ENCODE results near the gene IQGAP3. TPM values are rescaled to one million over a fixed set of nuclear protein-coding genes. Genes with fewer than 3 reads are reported as not detected.

IQGAP3 gene
- total and polyA plus RNA-seq, 3 experiments from 2014 or later: 4.4 to 4.7 TPM; not detected in 1

DNA sequence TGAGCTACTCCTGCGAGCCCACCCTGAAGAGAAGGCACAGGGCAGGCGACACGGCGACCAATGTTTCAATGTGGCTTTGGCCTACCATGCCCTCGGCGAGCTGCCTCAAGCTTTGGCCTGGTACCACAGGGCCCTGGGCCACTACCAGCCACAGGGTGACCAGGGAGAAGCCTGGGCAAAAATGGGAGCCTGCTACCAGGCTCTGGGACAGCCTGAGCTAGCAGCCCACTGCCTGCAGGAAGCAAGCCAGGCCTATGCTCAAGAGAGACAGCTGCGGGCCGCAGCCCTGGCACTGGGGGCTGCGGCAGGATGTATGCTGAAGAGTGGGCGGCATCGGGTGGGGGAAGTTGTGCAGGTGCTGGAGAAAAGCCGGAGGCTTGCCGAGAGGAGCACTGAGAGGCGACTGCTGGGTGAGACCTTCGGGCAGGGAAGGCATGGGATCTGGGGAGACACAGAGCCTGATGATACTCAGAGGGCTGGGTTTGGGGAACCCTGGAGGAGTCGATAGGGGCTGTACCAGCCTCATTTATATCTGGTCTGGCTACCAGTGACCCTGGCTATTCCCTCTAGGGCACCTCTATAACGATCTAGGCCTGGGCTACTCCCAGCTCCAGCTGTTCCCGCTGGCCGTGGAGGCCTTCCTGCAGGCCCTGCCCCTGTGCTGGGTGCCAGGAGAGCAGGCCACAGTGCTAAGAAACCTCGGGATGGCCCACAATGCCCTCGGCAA lies 9.5 kb upstream of the IQGAP3 start:
- Histone ChIP-seq H3K27ac (ENCODE audit: low read depth, low read length) (peak overlapping the region; percentile 38), H3K27me3 (ENCODE audit: insufficient read depth, low read length, poor library complexity, severe bottlenecking) (no peaks in the 10 kb centered on the region), H3K9me3 (ENCODE audit: low read length) (no peaks in the 10 kb centered on the region), H3K4me3 (ENCODE audit: low read length) (peak overlapping the region; percentile 55), H3K36me3 (ENCODE audit: insufficient read depth, low read length) (no peaks in the 10 kb centered on the region), H3K4me1 (ENCODE audit: insufficient read depth, low read length) (peaks cover 30% of the 10 kb centered on the region)
- H3K4me3 Mint-ChIP-seq: peak overlapping the region; percentile 90 to 97 (median 94)
- H3K27me3 Mint-ChIP-seq: peaks cover 0 to 3% of the 10 kb centered on the region in 2 donors
- H3K4me1 Mint-ChIP-seq: peaks cover 27 to 38% (median 33%) of the 10 kb centered on the region in 3 donors
- POLR2A ChIA-PET: interaction anchor here (0.7 to 1.9 kb wide), 6 partner anchors 10 to 125 kb away, joined by 3 to 15 read pairs (median 5); partner anchors contain the start of genes MEF2D and NAXE
- DNase-seq: peak in 4 of 5 donors; percentile 15 to 70 (median 58)
- H3K36me3 Mint-ChIP-seq: peaks cover 0 to 17% (median 1%) of the 10 kb centered on the region in 3 donors
- no peaks in the 10 kb centered on the region for H3K9me3 Mint-ChIP-seq
- H3K27ac Mint-ChIP-seq: peak overlapping the region; percentile 90 to 98 (median 97)
- CTCF ChIA-PET: interaction anchor here (0.8 to 3.4 kb wide), 19 partner anchors 9 to 196 kb away, joined by 3 to 23 read pairs (median 4); partner anchors contain the start of genes MEF2D and NAXE

GRCh38 chr1:156579472-156579871 lies 7.1 kb upstream of the IQGAP3 start, which contains the start of gene TTC24:
TSS of gene TTC24 (plus strand) at chr1:156579723. CDS start at chr1:156581365, 1,642 bp downstream.
- H3K4me3 ChIP-seq (ENCODE audit: low read length): no peak within 1 kb of the TSS
- peak within 1 kb of the TSS in 1 of 7 donors; percentile 9 for H3K4me3 Mint-ChIP-seq
- peaks cover 30% of the 10 kb centered on the region for H3K4me1 ChIP-seq (ENCODE audit: insufficient read depth, low read length)
- H3K9me3 ChIP-seq (ENCODE audit: low read length): no peaks in the 10 kb centered on the region
- H3K27ac ChIP-seq (ENCODE audit: low read depth, low read length): no peak within 1 kb of the TSS
- ChIA-PET POLR2A (interaction anchor here (0.7 kb wide), 1 partner anchor 74 kb away, joined by 4 read pairs; no protein-coding TSS in a partner anchor), CTCF (interaction anchor here (0.9 to 3.4 kb wide), 4 partner anchors 8 to 193 kb away, joined by 3 to 23 read pairs (median 6); no protein-coding TSS in a partner anchor)
- H3K4me1 Mint-ChIP-seq: peaks cover 24 to 33% (median 33%) of the 10 kb centered on the region in 3 donors
- peaks cover 0 to 4% (median 1%) of the 10 kb centered on the region in 3 donors for H3K36me3 Mint-ChIP-seq
- H3K9me3 Mint-ChIP-seq: no peaks in the 10 kb centered on the region
- no peak for DNase-seq
- H3K27me3 ChIP-seq (ENCODE audit: insufficient read depth, low read length, poor library complexity, severe bottlenecking): no peaks in the 10 kb centered on the region
- peak within 1 kb of the TSS in 2 of 8 donors; percentile 83 to 97 for H3K27ac Mint-ChIP-seq
- H3K36me3 ChIP-seq (ENCODE audit: insufficient read depth, low read length): no peaks in the 10 kb centered on the region
- peaks cover 3 to 5% of the 10 kb centered on the region in 2 donors for H3K27me3 Mint-ChIP-seq

- Mint-ChIP-seq H3K27ac (no peak overlapping the region), H3K4me1 (peaks cover 16 to 20% (median 20%) of the 10 kb centered on the region in 3 donors), H3K9me3 (no peaks in the 10 kb centered on the region), H3K36me3 (peaks cover 0 to 2% (median 1%) of the 10 kb centered on the region in 3 donors), H3K4me3 (no peak overlapping the region), H3K27me3 (peaks cover 6 to 17% of the 10 kb centered on the region in 2 donors)
- Histone ChIP-seq H3K4me3 (ENCODE audit: low read length) (no peak overlapping the region), H3K9me3 (ENCODE audit: low read length) (no peaks in the 10 kb centered on the region), H3K27ac (ENCODE audit: low read depth, low read length) (no peak overlapping the region), H3K27me3 (ENCODE audit: insufficient read depth, low read length, poor library complexity, severe bottlenecking) (no peaks in the 10 kb centered on the region), H3K4me1 (ENCODE audit: insufficient read depth, low read length) (peaks cover 18% of the 10 kb centered on the region), H3K36me3 (ENCODE audit: insufficient read depth, low read length) (no peaks in the 10 kb centered on the region)
- CTCF ChIA-PET: interaction anchor here (1.5 to 1.7 kb wide), 2 partner anchors 16 to 30 kb away, joined by 3 to 6 read pairs; no protein-coding TSS in a partner anchor
- no peak for DNase-seq
- POLR2A ChIA-PET: no interaction called here
Observed at GRCh38 chr1:156578055-156578454, 5.7 kb upstream of the IQGAP3 start.

- H3K4me3 Mint-ChIP-seq: no peak overlapping the region
- peaks cover 2% of the 10 kb centered on the region for H3K27me3 ChIP-seq (ENCODE audit: insufficient read depth, low read length, poor library complexity, severe bottlenecking)
- no peaks in the 10 kb centered on the region for H3K9me3 ChIP-seq (ENCODE audit: low read length)
- H3K4me1 Mint-ChIP-seq: peaks cover 13 to 22% (median 17%) of the 10 kb centered on the region in 3 donors
- POLR2A ChIA-PET: no interaction called here
- CTCF ChIA-PET: interaction anchor here (1.5 to 1.7 kb wide), 2 partner anchors 17 to 31 kb away, joined by 3 to 6 read pairs; no protein-coding TSS in a partner anchor
- no peaks in the 10 kb centered on the region for H3K9me3 Mint-ChIP-seq
- peaks cover 0 to 2% (median 1%) of the 10 kb centered on the region in 3 donors for H3K36me3 Mint-ChIP-seq
- H3K27me3 Mint-ChIP-seq: peaks cover 5 to 22% of the 10 kb centered on the region in 2 donors
- H3K36me3 ChIP-seq (ENCODE audit: insufficient read depth, low read length): no peaks in the 10 kb centered on the region
- H3K27ac Mint-ChIP-seq: no peak overlapping the region
- peaks cover 13% of the 10 kb centered on the region for H3K4me1 ChIP-seq (ENCODE audit: insufficient read depth, low read length)
- H3K4me3 ChIP-seq (ENCODE audit: low read length): no peak overlapping the region
- no peak overlapping the region for H3K27ac ChIP-seq (ENCODE audit: low read depth, low read length)
- no peak for DNase-seq
Observed at GRCh38 chr1:156577550-156577949, 5.2 kb upstream of the IQGAP3 start.

DNA sequence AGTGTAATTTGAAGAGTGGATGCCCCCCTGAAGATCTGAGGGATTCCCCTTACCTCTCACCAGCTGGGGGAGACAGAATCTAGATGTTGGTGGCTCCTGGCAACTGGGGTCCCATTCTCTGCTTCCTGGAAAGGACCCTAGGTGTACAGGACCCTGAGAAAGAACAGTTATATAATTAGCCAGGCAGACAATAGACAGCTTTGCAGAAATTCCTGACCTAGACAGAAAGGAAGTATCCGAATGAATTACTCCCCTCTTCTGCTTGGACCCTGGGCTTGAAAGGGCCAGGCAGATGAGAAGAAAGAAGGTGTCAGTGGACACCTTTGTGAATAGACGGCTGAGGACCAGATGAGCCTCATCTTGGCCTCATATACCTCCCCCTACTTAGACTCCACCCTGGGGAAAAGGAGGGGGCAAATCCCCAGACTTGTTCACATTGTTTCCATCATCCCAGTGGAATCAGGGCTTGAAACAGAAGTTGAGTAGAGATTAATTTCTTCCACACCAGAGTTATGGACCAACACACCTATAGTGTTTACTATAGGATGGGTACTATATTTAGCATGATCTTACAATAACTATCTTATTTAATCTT lies 1.8 kb upstream of the IQGAP3 start:
- H3K4me1 Mint-ChIP-seq: peaks cover 8 to 15% (median 13%) of the 10 kb centered on the region in 3 donors
- no peak overlapping the region for H3K4me3 Mint-ChIP-seq
- H3K36me3 Mint-ChIP-seq: no peaks in the 10 kb centered on the region
- no peaks in the 10 kb centered on the region for H3K9me3 Mint-ChIP-seq
- no peaks in the 10 kb centered on the region for H3K36me3 ChIP-seq (ENCODE audit: insufficient read depth, low read length)
- H3K27ac ChIP-seq (ENCODE audit: low read depth, low read length): no peak overlapping the region
- H3K27me3 Mint-ChIP-seq: peaks cover 18 to 42% of the 10 kb centered on the region in 2 donors
- DNase-seq: no peak
- ChIA-PET POLR2A (no interaction called here), CTCF (interaction anchor here (1.3 kb wide), 1 partner anchor 35 kb away, joined by 3 read pairs; no protein-coding TSS in a partner anchor)
- peaks cover 13% of the 10 kb centered on the region for H3K27me3 ChIP-seq (ENCODE audit: insufficient read depth, low read length, poor library complexity, severe bottlenecking)
- H3K9me3 ChIP-seq (ENCODE audit: low read length): no peaks in the 10 kb centered on the region
- H3K4me1 ChIP-seq (ENCODE audit: insufficient read depth, low read length): peaks cover 6% of the 10 kb centered on the region
- H3K27ac Mint-ChIP-seq: peak overlapping the region in 1 of 8 donors; percentile 14
- no peak overlapping the region for H3K4me3 ChIP-seq (ENCODE audit: low read length)

- ChIA-PET CTCF (interaction anchor here (1.0 to 1.6 kb wide), 2 partner anchors 36 to 92 kb away, joined by 3 to 5 read pairs; no protein-coding TSS in a partner anchor), POLR2A (no interaction called here)
- Mint-ChIP-seq H3K27ac (peak overlapping the region in 2 of 8 donors; percentile 26 to 59), H3K36me3 (no peaks in the 10 kb centered on the region), H3K9me3 (no peaks in the 10 kb centered on the region), H3K27me3 (peaks cover 17 to 42% of the 10 kb centered on the region in 2 donors), H3K4me1 (peaks cover 8 to 15% (median 13%) of the 10 kb centered on the region in 3 donors), H3K4me3 (peak overlapping the region in 6 of 7 donors; percentile 61 to 88 (median 74))
- Histone ChIP-seq H3K27me3 (ENCODE audit: insufficient read depth, low read length, poor library complexity, severe bottlenecking) (peaks cover 13% of the 10 kb centered on the region), H3K4me3 (ENCODE audit: low read length) (no peak overlapping the region), H3K4me1 (ENCODE audit: insufficient read depth, low read length) (peaks cover 6% of the 10 kb centered on the region), H3K9me3 (ENCODE audit: low read length) (no peaks in the 10 kb centered on the region), H3K27ac (ENCODE audit: low read depth, low read length) (no peak overlapping the region), H3K36me3 (ENCODE audit: insufficient read depth, low read length) (no peaks in the 10 kb centered on the region)
- no peak for DNase-seq
Observed at GRCh38 chr1:156572663-156573018, 276 bp upstream of the IQGAP3 start.

- peak overlapping the region in 1 of 7 donors; percentile 16 for H3K4me3 Mint-ChIP-seq
- Histone ChIP-seq H3K9me3 (ENCODE audit: low read length) (no peaks in the 10 kb centered on the region), H3K27ac (ENCODE audit: low read depth, low read length) (peak overlapping the region; percentile 55), H3K36me3 (ENCODE audit: insufficient read depth, low read length) (no peaks in the 10 kb centered on the region), H3K27me3 (ENCODE audit: insufficient read depth, low read length, poor library complexity, severe bottlenecking) (peaks cover 13% of the 10 kb centered on the region), H3K4me3 (ENCODE audit: low read length) (no peak overlapping the region), H3K4me1 (ENCODE audit: insufficient read depth, low read length) (peaks cover 6% of the 10 kb centered on the region)
- no peak for DNase-seq
- POLR2A ChIA-PET: no interaction called here
- peaks cover 17 to 42% of the 10 kb centered on the region in 2 donors for H3K27me3 Mint-ChIP-seq
- H3K36me3 Mint-ChIP-seq: no peaks in the 10 kb centered on the region
- no peak overlapping the region for H3K27ac Mint-ChIP-seq
- CTCF ChIA-PET: interaction anchor here (0.9 to 1.7 kb wide), 4 partner anchors 8 to 186 kb away, joined by 3 to 4 read pairs (median 4); partner anchors contain the start of gene TTC24
- H3K9me3 Mint-ChIP-seq: no peaks in the 10 kb centered on the region
- H3K4me1 Mint-ChIP-seq: peaks cover 8 to 15% (median 13%) of the 10 kb centered on the region in 3 donors
Observed at GRCh38 chr1:156571261-156571852, 1.0 kb downstream of the IQGAP3 start.

Measured in CD8-positive, alpha-beta memory T cell (primary cell).